Hepatocyte (in vitro differentiated cells): ENCODE data around the gene SCNN1G. TPM values are rescaled to one million over a fixed set of nuclear protein-coding genes. Genes with fewer than 3 reads are reported as not detected.

Experiments used
- DNase-seq: peaks from one replicate; pipeline ENCODE4 v3.0.0-alpha.2; 2016; ENCODE audit warnings: low spot score
- H2AFZ ChIP-seq: fragments of 200-600 bp; sonication (generic); 2 replicates; pipeline ENCODE4 v1.6.0; 2016; ENCODE audit warnings: antibody characterized with exemption, mild to moderate bottlenecking
- H3K27ac ChIP-seq: fragments of 200-600 bp; sonication (generic); 2 replicates; pipeline ENCODE4 v1.5.1; 2016; ENCODE audit warnings: mild to moderate bottlenecking
- H3K27me3 ChIP-seq: fragments of 200-600 bp; sonication (generic); 2 replicates; pipeline ENCODE4 v1.6.1; 2016
- H3K36me3 ChIP-seq: fragments of 200-600 bp; sonication (generic); replicated peaks from 2 replicates; pipeline ENCODE4 v1.5.1; 2016; ENCODE audit warnings: low read depth; ENCODE audit not compliant: insufficient read depth
- H3K4me1 ChIP-seq: fragments of 200-600 bp; sonication (generic); 2 replicates; pipeline ENCODE4 v1.5.1; 2016; ENCODE audit warnings: mild to moderate bottlenecking, moderate library complexity; ENCODE audit not compliant: insufficient read depth
- H3K4me2 ChIP-seq: fragments of 200-600 bp; sonication (generic); 2 replicates; pipeline ENCODE4 v1.6.0; 2016
- H3K4me3 ChIP-seq: fragments of 200-600 bp; sonication (generic); 2 replicates; pipeline ENCODE4 v1.5.1; 2016; ENCODE audit warnings: mild to moderate bottlenecking
- H3K79me2 ChIP-seq: fragments of 200-600 bp; sonication (generic); 2 replicates; pipeline ENCODE4 v1.6.0; 2017; ENCODE audit warnings: mild to moderate bottlenecking
- H3K9me2 ChIP-seq: fragments of 200-600 bp; sonication (generic); replicated peaks from 2 replicates; pipeline ENCODE4 v1.6.0; 2017; ENCODE audit warnings: mild to moderate bottlenecking; ENCODE audit not compliant: insufficient read depth
- H3K9me3 ChIP-seq: fragments of 200-600 bp; sonication (generic); 2 replicates; pipeline ENCODE4 v1.5.1; 2016; ENCODE audit warnings: low read depth, mild to moderate bottlenecking
- H4K20me1 ChIP-seq: fragments of 200-600 bp; sonication (generic); 2 replicates; pipeline ENCODE4 v1.6.0; 2016; ENCODE audit warnings: mild to moderate bottlenecking; ENCODE audit not compliant: insufficient read depth, poor library complexity, severe bottlenecking
- EZH2 ChIP-seq: fragments of 200-600 bp; sonication (generic); IDR thresholded peaks from 2 replicates; pipeline ENCODE4 v1.6.1; 2016; ENCODE audit warnings: antibody characterized with exemption, mild to moderate bottlenecking, borderline replicate concordance
- EZH2phosphoT487 ChIP-seq: fragments of 200-600 bp; sonication (generic); IDR thresholded peaks from one replicate; pipeline ENCODE4 v1.6.1; 2018; ENCODE audit warnings: antibody characterized with exemption, mild to moderate bottlenecking, low read depth, moderate library complexity; ENCODE audit not compliant: unreplicated experiment, severe bottlenecking
- WGBS: methylation state at CpG from one replicate; pipeline ENCODE4 v1.1.6; 2016; ENCODE audit warnings: low lambda C conversion rate; ENCODE audit errors: missing lambda C conversion rate; 5-methylcytosine and 5-hydroxymethylcytosine counted together
- polyA plus RNA-seq: library from polyadenylated mRNA; unstranded; fragments of >200 nt; fragmentation: Nextera tagmentation; extraction: Ambion mirVana; gene quantifications from 2 replicates; pipeline ENCODE4 v1.2.1, GENCODE V29; 2016
- total RNA-seq: library from RNA; depleted of rRNA; stranded (reverse); fragments of >200 nt; gene quantifications from 2 replicates; pipeline ENCODE4 v1.2.3, GENCODE V29; 2014
- TF ChIP-seq, protein P1 (sequence below): fragments of 200-600 bp; sonication (generic); IDR thresholded peaks from 2 replicates; pipeline ENCODE4 v1.5.1; 2016; ENCODE audit warnings: antibody characterized with exemption, mild to moderate bottlenecking; ENCODE audit not compliant: poor library complexity

Gene SCNN1G, protein sequence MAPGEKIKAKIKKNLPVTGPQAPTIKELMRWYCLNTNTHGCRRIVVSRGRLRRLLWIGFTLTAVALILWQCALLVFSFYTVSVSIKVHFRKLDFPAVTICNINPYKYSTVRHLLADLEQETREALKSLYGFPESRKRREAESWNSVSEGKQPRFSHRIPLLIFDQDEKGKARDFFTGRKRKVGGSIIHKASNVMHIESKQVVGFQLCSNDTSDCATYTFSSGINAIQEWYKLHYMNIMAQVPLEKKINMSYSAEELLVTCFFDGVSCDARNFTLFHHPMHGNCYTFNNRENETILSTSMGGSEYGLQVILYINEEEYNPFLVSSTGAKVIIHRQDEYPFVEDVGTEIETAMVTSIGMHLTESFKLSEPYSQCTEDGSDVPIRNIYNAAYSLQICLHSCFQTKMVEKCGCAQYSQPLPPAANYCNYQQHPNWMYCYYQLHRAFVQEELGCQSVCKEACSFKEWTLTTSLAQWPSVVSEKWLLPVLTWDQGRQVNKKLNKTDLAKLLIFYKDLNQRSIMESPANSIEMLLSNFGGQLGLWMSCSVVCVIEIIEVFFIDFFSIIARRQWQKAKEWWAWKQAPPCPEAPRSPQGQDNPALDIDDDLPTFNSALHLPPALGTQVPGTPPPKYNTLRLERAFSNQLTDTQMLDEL
- total RNA-seq, result 0.08 and 0.23 TPM in 2 replicates
- 0.23 and 0.69 TPM in 2 replicates for polyA plus RNA-seq

- Histone ChIP-seq H3K27me3 (peaks cover 78% of the 10 kb centered on the region), H3K27ac (no peak within 1 kb of the TSS)
- peak; percentile 16 for DNase-seq
These were observed at the start of gene SCNN1G for GRCh38 chr16:23182679-23183542. Gene SCNN1G, plus strand, starts transcription at chr16:23182745. Its CDS starts 3,527 bp downstream, at chr16:23186272.

DNA sequence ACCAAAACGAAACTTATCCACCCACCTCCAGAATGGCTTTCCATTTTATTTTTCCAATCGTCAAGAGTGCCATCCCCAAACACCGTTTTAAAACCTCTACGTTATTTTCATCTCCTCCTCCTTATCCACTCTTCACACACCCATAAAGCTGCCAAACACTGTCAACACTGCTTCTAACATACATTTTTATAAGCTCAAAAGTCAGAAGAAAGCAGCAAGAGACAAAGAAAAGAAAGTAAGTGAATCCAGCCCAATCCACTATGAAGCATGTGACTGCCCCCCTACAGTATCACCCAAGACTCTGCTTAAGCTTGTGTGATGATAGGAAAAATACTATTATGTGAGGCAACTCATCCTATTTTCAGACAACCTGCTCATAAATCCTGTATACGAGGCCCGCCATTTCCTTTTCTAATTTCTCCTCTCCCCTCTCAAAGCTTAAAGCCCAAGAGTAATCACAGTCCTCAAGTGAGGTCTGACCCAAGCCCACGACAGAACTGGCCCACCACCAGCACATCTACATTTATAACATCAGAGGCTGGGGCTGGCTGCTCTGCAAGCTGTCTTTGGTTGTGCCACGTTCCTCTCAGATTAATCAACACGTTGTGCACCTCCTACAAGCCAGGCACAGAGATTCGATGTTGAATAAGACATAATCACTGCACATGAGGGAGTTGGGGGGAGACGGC, 49.6 kb upstream of the SCNN1G start:
- Histone ChIP-seq H3K79me2 (peaks cover 83% of the 10 kb centered on the region), H3K27me3 (no peaks in the 10 kb centered on the region), H3K4me3 (no peak overlapping the region), H3K4me2 (peak overlapping the region; percentile 42), H3K27ac (peak overlapping the region; percentile 45), H3K9me2 (no peaks in the 10 kb centered on the region), H2AFZ (no peak overlapping the region), H4K20me1 (no peaks in the 10 kb centered on the region), H3K4me1 (peaks cover 19% of the 10 kb centered on the region), H3K9me3 (peaks cover 6% of the 10 kb centered on the region), H3K36me3 (no peaks in the 10 kb centered on the region)
- TF ChIP-seq, protein P1, sequence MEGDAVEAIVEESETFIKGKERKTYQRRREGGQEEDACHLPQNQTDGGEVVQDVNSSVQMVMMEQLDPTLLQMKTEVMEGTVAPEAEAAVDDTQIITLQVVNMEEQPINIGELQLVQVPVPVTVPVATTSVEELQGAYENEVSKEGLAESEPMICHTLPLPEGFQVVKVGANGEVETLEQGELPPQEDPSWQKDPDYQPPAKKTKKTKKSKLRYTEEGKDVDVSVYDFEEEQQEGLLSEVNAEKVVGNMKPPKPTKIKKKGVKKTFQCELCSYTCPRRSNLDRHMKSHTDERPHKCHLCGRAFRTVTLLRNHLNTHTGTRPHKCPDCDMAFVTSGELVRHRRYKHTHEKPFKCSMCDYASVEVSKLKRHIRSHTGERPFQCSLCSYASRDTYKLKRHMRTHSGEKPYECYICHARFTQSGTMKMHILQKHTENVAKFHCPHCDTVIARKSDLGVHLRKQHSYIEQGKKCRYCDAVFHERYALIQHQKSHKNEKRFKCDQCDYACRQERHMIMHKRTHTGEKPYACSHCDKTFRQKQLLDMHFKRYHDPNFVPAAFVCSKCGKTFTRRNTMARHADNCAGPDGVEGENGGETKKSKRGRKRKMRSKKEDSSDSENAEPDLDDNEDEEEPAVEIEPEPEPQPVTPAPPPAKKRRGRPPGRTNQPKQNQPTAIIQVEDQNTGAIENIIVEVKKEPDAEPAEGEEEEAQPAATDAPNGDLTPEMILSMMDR, result no peak
- TF ChIP-seq EZH2phosphoT487 (no peak), EZH2 (no peak)
- no peak for DNase-seq
- 59% methylated on average over 11 of the region's 11 CpGs for WGBS

More at GRCh38 chr16:23182679-23183542, at the start of gene SCNN1G:
- no peaks in the 10 kb centered on the region for H3K9me3 ChIP-seq
- TF ChIP-seq EZH2, result no peak
- TF ChIP-seq, protein P1, result no peak
- no peak for TF ChIP-seq EZH2phosphoT487
- 7% methylated on average over 52 of the region's 71 CpGs for WGBS
- H4K20me1 ChIP-seq, result no peaks in the 10 kb centered on the region
- H3K9me2 ChIP-seq, result no peaks in the 10 kb centered on the region
- H3K4me1 ChIP-seq, result peaks cover 8% of the 10 kb centered on the region
- no peaks in the 10 kb centered on the region for H3K79me2 ChIP-seq
- peak within 1 kb of the TSS; percentile 93 for H3K4me2 ChIP-seq
- no peaks in the 10 kb centered on the region for H3K36me3 ChIP-seq
- no peak within 1 kb of the TSS for H3K4me3 ChIP-seq
- no peak within 1 kb of the TSS for H2AFZ ChIP-seq

DNA sequence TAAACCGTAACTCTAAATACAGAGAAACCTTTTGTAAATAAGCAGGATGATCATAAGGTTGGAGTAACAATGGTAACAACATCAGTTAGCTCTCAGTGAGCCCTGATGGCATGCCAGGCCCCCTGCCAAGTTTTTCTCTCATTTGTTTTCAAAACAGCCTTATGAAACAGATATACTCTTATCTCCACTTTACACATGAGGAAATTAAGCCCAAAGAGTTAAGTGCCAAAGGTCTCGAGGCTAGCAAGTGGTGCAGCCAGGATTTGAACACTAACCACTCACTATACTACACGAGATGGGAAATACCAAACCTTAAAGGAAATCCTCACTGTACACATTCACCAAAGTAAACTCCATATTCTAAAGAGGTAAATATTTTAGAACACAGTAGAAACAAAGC, 48.3 kb upstream of the SCNN1G start:
- no peaks in the 10 kb centered on the region for H4K20me1 ChIP-seq
- DNase-seq, result no peak

More for the DNA sequence above, 48.3 kb upstream of the SCNN1G start:
- H3K4me3 ChIP-seq, result no peak overlapping the region
- H3K27ac ChIP-seq, result no peak overlapping the region
- H3K27me3 ChIP-seq, result no peaks in the 10 kb centered on the region
- no peaks in the 10 kb centered on the region for H3K9me2 ChIP-seq
- H2AFZ ChIP-seq, result no peak overlapping the region
- peaks cover 6% of the 10 kb centered on the region for H3K9me3 ChIP-seq
- no peak overlapping the region for H3K4me2 ChIP-seq
- TF ChIP-seq EZH2phosphoT487 (no peak), EZH2 (no peak)
- TF ChIP-seq, protein P1, result no peak
- WGBS, result 52% methylated on average over 3 of the region's 3 CpGs
- H3K36me3 ChIP-seq, result no peaks in the 10 kb centered on the region
- peaks cover 88% of the 10 kb centered on the region for H3K79me2 ChIP-seq
- H3K4me1 ChIP-seq, result peaks cover 19% of the 10 kb centered on the region
